ENCODE data around the gene APBB2.

DNA sequence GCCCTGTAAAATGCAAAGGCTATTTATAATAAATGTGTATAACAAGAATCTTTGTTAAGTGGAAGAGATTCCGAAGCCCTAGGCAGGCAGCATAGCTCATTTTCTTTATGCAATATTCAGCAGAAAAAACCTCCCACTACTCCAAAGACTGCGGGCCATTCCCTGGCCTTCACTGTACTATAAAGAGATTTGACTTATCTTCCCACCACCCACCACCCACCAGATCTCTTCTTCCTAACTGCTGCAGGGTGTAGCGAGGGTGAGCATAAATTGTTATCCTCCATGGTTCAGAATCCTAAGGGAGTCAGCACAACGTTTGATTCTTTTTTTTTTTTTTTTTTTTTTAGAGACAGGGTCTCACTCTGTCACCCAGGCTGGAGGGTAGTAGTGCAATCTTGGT lies 349.8 kb downstream of the APBB2 start:
- TF ChIP-seq CTCF (conservative IDR thresholded peaks at IDR 0.05; ENCODE audit: low read depth in 2 of 2) = no peak
- TF ChIP-seq, protein P1, sequence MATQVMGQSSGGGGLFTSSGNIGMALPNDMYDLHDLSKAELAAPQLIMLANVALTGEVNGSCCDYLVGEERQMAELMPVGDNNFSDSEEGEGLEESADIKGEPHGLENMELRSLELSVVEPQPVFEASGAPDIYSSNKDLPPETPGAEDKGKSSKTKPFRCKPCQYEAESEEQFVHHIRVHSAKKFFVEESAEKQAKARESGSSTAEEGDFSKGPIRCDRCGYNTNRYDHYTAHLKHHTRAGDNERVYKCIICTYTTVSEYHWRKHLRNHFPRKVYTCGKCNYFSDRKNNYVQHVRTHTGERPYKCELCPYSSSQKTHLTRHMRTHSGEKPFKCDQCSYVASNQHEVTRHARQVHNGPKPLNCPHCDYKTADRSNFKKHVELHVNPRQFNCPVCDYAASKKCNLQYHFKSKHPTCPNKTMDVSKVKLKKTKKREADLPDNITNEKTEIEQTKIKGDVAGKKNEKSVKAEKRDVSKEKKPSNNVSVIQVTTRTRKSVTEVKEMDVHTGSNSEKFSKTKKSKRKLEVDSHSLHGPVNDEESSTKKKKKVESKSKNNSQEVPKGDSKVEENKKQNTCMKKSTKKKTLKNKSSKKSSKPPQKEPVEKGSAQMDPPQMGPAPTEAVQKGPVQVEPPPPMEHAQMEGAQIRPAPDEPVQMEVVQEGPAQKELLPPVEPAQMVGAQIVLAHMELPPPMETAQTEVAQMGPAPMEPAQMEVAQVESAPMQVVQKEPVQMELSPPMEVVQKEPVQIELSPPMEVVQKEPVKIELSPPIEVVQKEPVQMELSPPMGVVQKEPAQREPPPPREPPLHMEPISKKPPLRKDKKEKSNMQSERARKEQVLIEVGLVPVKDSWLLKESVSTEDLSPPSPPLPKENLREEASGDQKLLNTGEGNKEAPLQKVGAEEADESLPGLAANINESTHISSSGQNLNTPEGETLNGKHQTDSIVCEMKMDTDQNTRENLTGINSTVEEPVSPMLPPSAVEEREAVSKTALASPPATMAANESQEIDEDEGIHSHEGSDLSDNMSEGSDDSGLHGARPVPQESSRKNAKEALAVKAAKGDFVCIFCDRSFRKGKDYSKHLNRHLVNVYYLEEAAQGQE (IDR thresholded peaks at IDR 0.05; ENCODE audit: unreplicated experiment) = no peak
